Liver (tissue), 3 donors: ENCODE measurements around the gene SOX2.

ENCODE experiments used
- EGR1 ChIP-seq, 2 donors: IDR thresholded peaks; 2 replicates each; pipeline ENCODE4 v1.6.1; 2016 to 2018; ENCODE audit warnings: antibody characterized with exemption in 2 of 2, low read depth in 2 of 2
- FOXA1 ChIP-seq: IDR thresholded peaks from 2 replicates; pipeline ENCODE4 v1.6.1; 2016; ENCODE audit warnings: antibody characterized with exemption
- GABPA ChIP-seq, 2 donors: IDR thresholded peaks in 1 of 2; conservative IDR thresholded peaks in 1 of 2; 2 replicates each; pipeline ENCODE4 v1.6.1; 2016; ENCODE audit warnings: antibody characterized with exemption in 2 of 2, mild to moderate bottlenecking in 1 of 2, moderate library complexity in 1 of 2
- MAX ChIP-seq: IDR thresholded peaks from 2 replicates; pipeline ENCODE4 v1.6.1; 2016; ENCODE audit warnings: antibody characterized with exemption
- NR2F2 ChIP-seq: IDR thresholded peaks from 2 replicates; pipeline ENCODE4 v1.6.1; 2016; ENCODE audit warnings: antibody characterized with exemption
- RAD21 ChIP-seq, 2 donors: IDR thresholded peaks; 2 replicates each; pipeline ENCODE4 v1.6.1; 2016; ENCODE audit warnings: antibody characterized with exemption in 2 of 2, mild to moderate bottlenecking in 2 of 2
- REST ChIP-seq: IDR thresholded peaks from 2 replicates; pipeline ENCODE4 v1.6.1; 2016; ENCODE audit warnings: antibody characterized with exemption, mild to moderate bottlenecking
- SP1 ChIP-seq: IDR thresholded peaks from 2 replicates; pipeline ENCODE4 v1.6.1; 2018; ENCODE audit warnings: antibody characterized with exemption, mild to moderate bottlenecking
- TAF1 ChIP-seq: conservative IDR thresholded peaks from 2 replicates; pipeline ENCODE4 v1.6.1; 2016; ENCODE audit warnings: antibody characterized with exemption, mild to moderate bottlenecking
- YY1 ChIP-seq: IDR thresholded peaks from 2 replicates; pipeline ENCODE4 v1.6.1; 2016; ENCODE audit warnings: antibody characterized with exemption, mild to moderate bottlenecking
- ZBTB33 ChIP-seq: IDR thresholded peaks from 2 replicates; pipeline ENCODE4 v1.6.1; 2016; ENCODE audit warnings: antibody characterized with exemption
- TF ChIP-seq, protein P1 (sequence below): fragments of 150-350 bp; IDR thresholded peaks from 2 replicates; pipeline ENCODE4 v1.5.1; 2017; ENCODE audit warnings: improper control_type of control experiment, low read depth, low read length; ENCODE audit not compliant: missing input control
- TF ChIP-seq, protein P2 (sequence below): IDR thresholded peaks from 2 replicates; pipeline ENCODE4 v1.6.1; 2016; ENCODE audit warnings: antibody characterized with exemption
- donor health status: healthy.
- donor health status: healthy.

DNA sequence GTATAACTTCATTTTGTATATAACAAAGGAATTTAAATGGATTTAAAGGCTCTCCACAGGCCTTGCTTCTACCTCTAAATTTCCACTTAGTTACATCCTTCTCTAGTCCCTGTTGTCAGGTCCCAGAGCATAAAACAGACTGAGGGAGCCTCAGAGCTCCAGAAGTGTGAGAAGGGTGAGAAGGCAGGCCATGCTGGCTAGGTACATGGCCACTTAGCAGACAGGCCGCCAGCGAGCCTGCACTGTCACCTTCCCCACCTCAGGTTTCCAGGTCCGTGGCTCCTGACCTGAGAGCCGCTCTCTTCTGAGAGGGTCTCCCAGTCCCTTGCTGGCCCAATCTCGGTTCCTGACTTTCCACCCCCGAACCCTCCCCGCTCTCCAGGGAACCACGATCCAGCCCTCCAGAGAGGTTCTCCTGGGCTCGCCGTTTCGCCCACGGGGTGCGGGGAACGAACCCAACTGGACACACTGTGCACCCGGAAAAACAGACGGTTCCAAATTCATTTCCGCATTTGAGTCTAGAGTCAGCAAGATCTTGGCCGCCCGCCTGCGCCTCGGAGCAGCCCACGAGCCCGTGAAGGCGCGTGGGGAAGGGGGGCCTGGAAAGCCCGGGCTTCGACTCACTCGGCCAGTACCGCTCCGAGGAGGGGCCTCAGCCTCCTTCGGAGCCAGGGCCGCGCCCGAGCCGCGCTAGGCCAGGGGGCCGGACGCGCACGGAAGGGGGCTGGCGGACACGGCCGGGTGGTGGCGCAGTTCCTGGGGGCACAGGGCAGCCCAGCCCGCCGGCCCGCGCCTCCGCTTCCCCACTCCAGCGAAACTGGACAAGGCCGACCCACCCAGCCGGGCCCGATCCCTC lies 16.7 kb upstream of the SOX2 start:
- TF ChIP-seq, protein P1, sequence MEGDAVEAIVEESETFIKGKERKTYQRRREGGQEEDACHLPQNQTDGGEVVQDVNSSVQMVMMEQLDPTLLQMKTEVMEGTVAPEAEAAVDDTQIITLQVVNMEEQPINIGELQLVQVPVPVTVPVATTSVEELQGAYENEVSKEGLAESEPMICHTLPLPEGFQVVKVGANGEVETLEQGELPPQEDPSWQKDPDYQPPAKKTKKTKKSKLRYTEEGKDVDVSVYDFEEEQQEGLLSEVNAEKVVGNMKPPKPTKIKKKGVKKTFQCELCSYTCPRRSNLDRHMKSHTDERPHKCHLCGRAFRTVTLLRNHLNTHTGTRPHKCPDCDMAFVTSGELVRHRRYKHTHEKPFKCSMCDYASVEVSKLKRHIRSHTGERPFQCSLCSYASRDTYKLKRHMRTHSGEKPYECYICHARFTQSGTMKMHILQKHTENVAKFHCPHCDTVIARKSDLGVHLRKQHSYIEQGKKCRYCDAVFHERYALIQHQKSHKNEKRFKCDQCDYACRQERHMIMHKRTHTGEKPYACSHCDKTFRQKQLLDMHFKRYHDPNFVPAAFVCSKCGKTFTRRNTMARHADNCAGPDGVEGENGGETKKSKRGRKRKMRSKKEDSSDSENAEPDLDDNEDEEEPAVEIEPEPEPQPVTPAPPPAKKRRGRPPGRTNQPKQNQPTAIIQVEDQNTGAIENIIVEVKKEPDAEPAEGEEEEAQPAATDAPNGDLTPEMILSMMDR, result no peak
- TF ChIP-seq ZBTB33 (no peak), GABPA (IDR thresholded peaks at IDR 0.05 in 1 of 2, conservative IDR thresholded peaks at IDR 0.05 in 1 of 2) (no peak), RAD21 (IDR thresholded peaks at IDR 0.05) (no peak), YY1 (no peak), TAF1 (no peak), MAX (no peak), REST (no peak), EGR1 (IDR thresholded peaks at IDR 0.05; ENCODE audit: low read depth in 2 of 2) (no peak), SP1 (no peak), FOXA1 (no peak), NR2F2 (no peak)
- TF ChIP-seq, protein P2, sequence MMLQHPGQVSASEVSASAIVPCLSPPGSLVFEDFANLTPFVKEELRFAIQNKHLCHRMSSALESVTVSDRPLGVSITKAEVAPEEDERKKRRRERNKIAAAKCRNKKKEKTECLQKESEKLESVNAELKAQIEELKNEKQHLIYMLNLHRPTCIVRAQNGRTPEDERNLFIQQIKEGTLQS, result no peak
